ENCODE data around the gene SCN4A.

DNA sequence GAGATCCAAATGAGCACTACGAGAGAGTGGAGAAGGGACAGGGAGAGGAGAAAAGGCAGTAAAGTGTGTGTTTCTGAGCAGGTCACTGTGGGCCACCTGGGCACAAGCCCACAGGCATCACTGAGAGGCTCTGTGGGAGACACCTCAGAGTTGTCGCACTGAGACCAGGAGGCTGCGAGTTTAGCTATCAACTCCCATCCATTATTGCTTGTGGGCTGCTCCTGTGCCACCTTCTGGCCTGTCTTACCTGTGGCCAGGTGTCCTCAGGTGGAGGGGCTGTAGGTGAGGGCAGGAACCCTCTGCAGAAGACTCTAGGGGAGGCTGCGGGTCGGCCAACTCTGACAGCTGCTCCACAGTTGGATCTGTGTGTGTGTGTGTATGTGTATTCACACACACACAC, 22.9 kb upstream of the SCN4A start:
- TF ChIP-seq, protein P1, sequence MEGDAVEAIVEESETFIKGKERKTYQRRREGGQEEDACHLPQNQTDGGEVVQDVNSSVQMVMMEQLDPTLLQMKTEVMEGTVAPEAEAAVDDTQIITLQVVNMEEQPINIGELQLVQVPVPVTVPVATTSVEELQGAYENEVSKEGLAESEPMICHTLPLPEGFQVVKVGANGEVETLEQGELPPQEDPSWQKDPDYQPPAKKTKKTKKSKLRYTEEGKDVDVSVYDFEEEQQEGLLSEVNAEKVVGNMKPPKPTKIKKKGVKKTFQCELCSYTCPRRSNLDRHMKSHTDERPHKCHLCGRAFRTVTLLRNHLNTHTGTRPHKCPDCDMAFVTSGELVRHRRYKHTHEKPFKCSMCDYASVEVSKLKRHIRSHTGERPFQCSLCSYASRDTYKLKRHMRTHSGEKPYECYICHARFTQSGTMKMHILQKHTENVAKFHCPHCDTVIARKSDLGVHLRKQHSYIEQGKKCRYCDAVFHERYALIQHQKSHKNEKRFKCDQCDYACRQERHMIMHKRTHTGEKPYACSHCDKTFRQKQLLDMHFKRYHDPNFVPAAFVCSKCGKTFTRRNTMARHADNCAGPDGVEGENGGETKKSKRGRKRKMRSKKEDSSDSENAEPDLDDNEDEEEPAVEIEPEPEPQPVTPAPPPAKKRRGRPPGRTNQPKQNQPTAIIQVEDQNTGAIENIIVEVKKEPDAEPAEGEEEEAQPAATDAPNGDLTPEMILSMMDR (conservative IDR thresholded peaks at IDR 0.05) = no peak
- TF ChIP-seq EZH2 (IDR thresholded peaks at IDR 0.05; ENCODE audit: low read depth) = no peak

All from PC-9 (cell line).